ENCODE results near the gene STAC.

STAC gene

DNA sequence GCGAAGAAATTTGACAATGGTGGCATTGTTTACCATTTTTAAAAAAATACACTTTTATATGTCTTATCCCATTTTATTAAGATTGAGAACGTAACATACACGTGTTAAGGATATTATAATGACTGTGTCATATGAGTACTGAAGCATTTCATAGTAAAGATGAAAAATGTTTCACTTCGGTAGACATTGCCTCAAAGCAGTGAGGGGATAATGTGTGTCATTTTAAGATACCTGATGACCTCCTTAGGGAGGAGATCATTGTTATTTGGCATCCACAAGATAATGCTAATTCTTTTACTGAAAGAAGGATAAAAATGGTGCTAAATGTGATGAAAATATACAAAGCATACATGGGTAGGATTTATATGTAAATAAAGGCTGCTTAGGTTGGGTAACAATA lies 107.3 kb downstream of the STAC start:
- Histone ChIP-seq H3K4me3 (replicated peaks; ENCODE audit: low read depth, low read length) (no peak overlapping the region), H3K36me3 (ENCODE audit: control insufficient read depth, insufficient read depth, low read length) (no peaks in the 10 kb centered on the region), H3K27me3 (replicated peaks; ENCODE audit: control insufficient read depth, insufficient read depth, low read length) (no peaks in the 10 kb centered on the region)
- DNase-seq (ENCODE audit: extremely low read depth, insufficient read length) = no peak
- TF ChIP-seq CTCF (IDR thresholded peaks at IDR 0.05; ENCODE audit: insufficient read depth, low read length, poor library complexity, severe bottlenecking) = no peak

GRCh38 chr3:36488077-36488789 lies 107.9 kb downstream of the STAC start:
- Histone ChIP-seq H3K27me3 (replicated peaks; ENCODE audit: control insufficient read depth, insufficient read depth, low read length) (no peaks in the 10 kb centered on the region), H3K4me3 (replicated peaks; ENCODE audit: low read depth, low read length) (no peak overlapping the region), H3K36me3 (ENCODE audit: control insufficient read depth, insufficient read depth, low read length) (no peaks in the 10 kb centered on the region)
- TF ChIP-seq CTCF (IDR thresholded peaks at IDR 0.05; ENCODE audit: insufficient read depth, low read length, poor library complexity, severe bottlenecking) = no peak
- no peak for DNase-seq (ENCODE audit: extremely low read depth, insufficient read length)

DNA sequence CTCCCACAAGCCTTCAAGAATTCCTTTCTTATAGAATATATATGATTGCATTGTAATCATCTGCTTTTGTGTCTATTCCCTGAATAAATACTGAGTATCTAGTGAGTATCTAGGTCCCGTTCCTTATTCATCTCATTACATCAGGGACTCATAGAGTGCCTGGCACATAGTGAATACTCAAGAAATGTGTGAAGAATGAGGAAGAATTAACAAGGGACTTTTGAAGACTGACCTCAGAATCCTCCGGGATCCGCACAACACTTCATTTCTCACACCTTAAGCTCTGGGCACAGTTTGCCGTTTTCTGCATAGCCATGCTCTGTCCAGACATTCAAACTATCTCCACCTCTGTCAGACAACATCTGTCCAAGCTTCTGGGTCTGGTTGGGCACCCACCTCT lies 108.8 kb downstream of the STAC start:
- Histone ChIP-seq H3K27me3 (replicated peaks; ENCODE audit: control insufficient read depth, insufficient read depth, low read length) (no peaks in the 10 kb centered on the region), H3K4me3 (replicated peaks; ENCODE audit: low read depth, low read length) (no peak overlapping the region), H3K36me3 (ENCODE audit: control insufficient read depth, insufficient read depth, low read length) (no peaks in the 10 kb centered on the region)
- no peak for TF ChIP-seq CTCF (IDR thresholded peaks at IDR 0.05; ENCODE audit: insufficient read depth, low read length, poor library complexity, severe bottlenecking)
- no peak for DNase-seq (ENCODE audit: extremely low read depth, insufficient read length)

DNA sequence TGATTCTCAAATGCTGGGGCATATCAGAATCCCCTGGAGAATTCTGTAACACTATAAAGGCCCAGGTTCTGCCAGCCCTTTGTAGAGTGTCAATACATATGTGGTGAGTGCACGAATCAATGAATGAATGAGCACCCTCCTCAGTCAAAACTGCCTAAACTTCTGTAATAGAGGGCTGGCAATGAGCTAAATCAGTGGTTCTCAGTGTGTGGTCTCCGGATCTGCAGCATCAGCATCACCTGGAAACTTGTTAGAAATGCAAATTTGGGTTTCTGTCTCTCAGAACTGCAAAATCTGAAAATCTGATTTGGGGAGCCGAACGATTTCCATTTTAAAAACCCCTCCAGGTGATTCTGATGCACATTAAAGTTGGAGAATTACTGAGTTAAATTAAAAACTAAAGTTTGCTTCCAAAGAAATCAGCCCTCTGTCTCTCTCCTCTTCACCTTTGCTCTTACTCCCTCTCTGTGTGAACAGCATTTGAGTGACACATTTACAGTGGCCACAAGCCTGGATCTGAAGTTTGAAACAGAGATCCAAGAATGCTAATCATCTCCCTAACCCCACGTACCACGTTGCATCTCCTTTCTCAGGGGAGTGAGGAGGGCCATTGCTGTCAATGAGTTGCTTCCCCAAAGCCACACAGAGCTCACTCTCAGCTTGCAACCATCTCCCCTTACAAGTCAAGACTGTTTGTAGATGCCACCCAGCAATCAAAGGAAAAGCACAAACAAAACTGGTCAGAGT lies 109.5 kb downstream of the STAC start:
- TF ChIP-seq CTCF (IDR thresholded peaks at IDR 0.05; ENCODE audit: insufficient read depth, low read length, poor library complexity, severe bottlenecking) = no peak
- no peak for DNase-seq (ENCODE audit: extremely low read depth, insufficient read length)
- H3K4me3 ChIP-seq (replicated peaks; ENCODE audit: low read depth, low read length) = no peak overlapping the region
- no peaks in the 10 kb centered on the region for H3K36me3 ChIP-seq (ENCODE audit: control insufficient read depth, insufficient read depth, low read length)
- no peaks in the 10 kb centered on the region for H3K27me3 ChIP-seq (replicated peaks; ENCODE audit: control insufficient read depth, insufficient read depth, low read length)

DNA sequence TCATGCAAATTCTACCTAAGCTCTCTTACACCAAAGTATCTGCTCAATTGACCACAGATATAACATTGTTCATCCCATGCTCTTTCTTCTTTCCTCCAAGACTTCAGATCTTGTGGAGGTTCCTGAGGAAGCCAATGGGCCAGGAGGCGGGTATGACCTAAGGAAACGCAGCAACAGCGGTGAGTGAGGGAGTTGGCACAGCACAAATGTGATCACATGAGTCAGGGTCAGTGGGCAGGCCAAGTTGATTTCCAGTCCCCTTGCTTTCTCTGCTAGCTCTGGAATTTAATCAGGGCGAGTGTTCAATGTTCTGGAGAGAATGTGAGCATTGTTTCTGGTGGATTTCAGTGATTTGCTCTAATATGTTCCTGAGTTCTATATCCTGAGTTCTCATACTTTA lies 112.7 kb downstream of the STAC start:
- no peak for DNase-seq (ENCODE audit: extremely low read depth, insufficient read length)
- no peaks in the 10 kb centered on the region for H3K36me3 ChIP-seq (ENCODE audit: control insufficient read depth, insufficient read depth, low read length)
- H3K4me3 ChIP-seq (replicated peaks; ENCODE audit: low read depth, low read length) = no peak overlapping the region
- no peaks in the 10 kb centered on the region for H3K27me3 ChIP-seq (replicated peaks; ENCODE audit: control insufficient read depth, insufficient read depth, low read length)
- no peak for TF ChIP-seq CTCF (IDR thresholded peaks at IDR 0.05; ENCODE audit: insufficient read depth, low read length, poor library complexity, severe bottlenecking)
